Endothelial cell (in vitro differentiated cells): ENCODE results near the gene CRELD1. TPM values are rescaled to one million over a fixed set of nuclear protein-coding genes. Genes with fewer than 3 reads are reported as not detected.

Source experiments
- DNase-seq: peaks from one replicate; pipeline ENCODE4 v3.0.0; 2021; ENCODE audit warnings: low spot score
- H3K27ac Mint-ChIP-seq: one replicate; pipeline ENCODE4 v1.8.0; 2021; ENCODE audit warnings: mixed read lengths, inconsistent platforms; ENCODE audit not compliant: unreplicated experiment
- H3K27me3 Mint-ChIP-seq: one replicate; pipeline ENCODE4 v1.8.0; 2021; ENCODE audit warnings: mild to moderate bottlenecking, moderate library complexity, mixed read lengths, inconsistent platforms; ENCODE audit not compliant: unreplicated experiment
- H3K36me3 Mint-ChIP-seq: one replicate; pipeline ENCODE4 v1.8.0; 2021; ENCODE audit warnings: mild to moderate bottlenecking, low read depth, mixed read lengths, inconsistent platforms; ENCODE audit not compliant: unreplicated experiment
- H3K4me1 Mint-ChIP-seq: one replicate; pipeline ENCODE4 v1.8.0; 2021; ENCODE audit warnings: mild to moderate bottlenecking, mixed read lengths, inconsistent platforms; ENCODE audit not compliant: unreplicated experiment
- H3K4me3 Mint-ChIP-seq: one replicate; pipeline ENCODE4 v1.8.0; 2021; ENCODE audit warnings: mild to moderate bottlenecking, mixed read lengths, inconsistent platforms; ENCODE audit not compliant: unreplicated experiment
- H3K9me3 Mint-ChIP-seq: one replicate; pipeline ENCODE4 v1.8.0; 2021; ENCODE audit warnings: mixed read lengths, inconsistent platforms; ENCODE audit not compliant: unreplicated experiment
- total RNA-seq: library from RNA; stranded (reverse); fragmentation: NEBNext Ultra II Directional; extraction: Animal tissue kit (Norgen Biotek cat#: 25700); gene quantifications from one replicate; pipeline ENCODE4 v1.2.1, GENCODE V29; 2021; ENCODE audit not compliant: unreplicated experiment
- TF ChIP-seq, protein P1 (sequence below): fragments of 200-600 bp; sonication (generic); IDR thresholded peaks from one replicate; pipeline ENCODE4 v1.5.0; 2021; ENCODE audit warnings: antibody characterized with exemption; ENCODE audit not compliant: unreplicated experiment

Gene CRELD1
- total RNA-seq, 1 donor from 2014 or later = 30.7 TPM

- Mint-ChIP-seq H3K27ac (no peak overlapping the region), H3K36me3 (peaks cover 19% of the 10 kb centered on the region), H3K4me1 (peaks cover 20% of the 10 kb centered on the region), H3K9me3 (no peaks in the 10 kb centered on the region), H3K27me3 (peaks cover 11% of the 10 kb centered on the region), H3K4me3 (no peak overlapping the region)
- TF ChIP-seq, protein P1, sequence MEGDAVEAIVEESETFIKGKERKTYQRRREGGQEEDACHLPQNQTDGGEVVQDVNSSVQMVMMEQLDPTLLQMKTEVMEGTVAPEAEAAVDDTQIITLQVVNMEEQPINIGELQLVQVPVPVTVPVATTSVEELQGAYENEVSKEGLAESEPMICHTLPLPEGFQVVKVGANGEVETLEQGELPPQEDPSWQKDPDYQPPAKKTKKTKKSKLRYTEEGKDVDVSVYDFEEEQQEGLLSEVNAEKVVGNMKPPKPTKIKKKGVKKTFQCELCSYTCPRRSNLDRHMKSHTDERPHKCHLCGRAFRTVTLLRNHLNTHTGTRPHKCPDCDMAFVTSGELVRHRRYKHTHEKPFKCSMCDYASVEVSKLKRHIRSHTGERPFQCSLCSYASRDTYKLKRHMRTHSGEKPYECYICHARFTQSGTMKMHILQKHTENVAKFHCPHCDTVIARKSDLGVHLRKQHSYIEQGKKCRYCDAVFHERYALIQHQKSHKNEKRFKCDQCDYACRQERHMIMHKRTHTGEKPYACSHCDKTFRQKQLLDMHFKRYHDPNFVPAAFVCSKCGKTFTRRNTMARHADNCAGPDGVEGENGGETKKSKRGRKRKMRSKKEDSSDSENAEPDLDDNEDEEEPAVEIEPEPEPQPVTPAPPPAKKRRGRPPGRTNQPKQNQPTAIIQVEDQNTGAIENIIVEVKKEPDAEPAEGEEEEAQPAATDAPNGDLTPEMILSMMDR = no peak
- no peak for DNase-seq
Observed at GRCh38 chr3:9930804-9931418, 2.7 kb upstream of the CRELD1 start.

DNA sequence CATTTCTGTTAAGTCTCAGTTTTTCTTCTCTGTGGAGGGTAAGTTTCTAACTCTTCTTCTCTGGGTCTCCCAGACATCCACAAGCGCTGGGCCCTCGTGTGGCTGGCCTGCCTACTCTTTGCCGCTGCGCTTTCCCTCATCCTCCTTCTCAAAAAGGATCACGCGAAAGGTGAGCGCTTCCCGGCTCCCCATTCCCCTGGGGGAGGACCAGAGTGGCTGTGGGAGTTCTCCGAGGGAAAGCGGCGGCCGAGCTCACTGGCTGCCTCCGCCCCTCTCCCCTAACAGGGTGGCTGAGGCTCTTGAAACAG is 1.1 kb upstream of the CRELD1 start:
- DNase-seq = no peak
- peaks cover 28% of the 10 kb centered on the region for H3K36me3 Mint-ChIP-seq
- peak overlapping the region; percentile 73 for H3K4me3 Mint-ChIP-seq
- H3K27me3 Mint-ChIP-seq = peaks cover 13% of the 10 kb centered on the region
- H3K27ac Mint-ChIP-seq = peak overlapping the region; percentile 64
- TF ChIP-seq, protein P1 = no peak
- peaks cover 20% of the 10 kb centered on the region for H3K4me1 Mint-ChIP-seq
- no peaks in the 10 kb centered on the region for H3K9me3 Mint-ChIP-seq

DNA sequence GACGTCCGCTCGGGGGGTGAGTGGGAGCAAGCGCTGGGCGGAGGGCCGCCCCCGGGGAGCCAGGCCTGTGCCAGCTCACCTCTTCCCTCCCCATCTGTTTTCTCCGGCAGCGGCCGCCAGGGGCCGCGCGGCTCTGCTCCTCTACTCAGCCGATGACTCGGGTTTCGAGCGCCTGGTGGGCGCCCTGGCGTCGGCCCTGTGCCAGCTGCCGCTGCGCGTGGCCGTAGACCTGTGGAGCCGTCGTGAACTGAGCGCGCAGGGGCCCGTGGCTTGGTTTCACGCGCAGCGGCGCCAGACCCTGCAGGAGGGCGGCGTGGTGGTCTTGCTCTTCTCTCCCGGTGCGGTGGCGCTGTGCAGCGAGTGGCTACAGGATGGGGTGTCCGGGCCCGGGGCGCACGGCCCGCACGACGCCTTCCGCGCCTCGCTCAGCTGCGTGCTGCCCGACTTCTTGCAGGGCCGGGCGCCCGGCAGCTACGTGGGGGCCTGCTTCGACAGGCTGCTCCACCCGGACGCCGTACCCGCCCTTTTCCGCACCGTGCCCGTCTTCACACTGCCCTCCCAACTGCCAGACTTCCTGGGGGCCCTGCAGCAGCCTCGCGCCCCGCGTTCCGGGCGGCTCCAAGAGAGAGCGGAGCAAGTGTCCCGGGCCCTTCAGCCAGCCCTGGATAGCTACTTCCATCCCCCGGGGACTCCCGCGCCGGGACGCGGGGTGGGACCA is 632 bp upstream of the CRELD1 start:
- H3K36me3 Mint-ChIP-seq = peaks cover 30% of the 10 kb centered on the region
- no peaks in the 10 kb centered on the region for H3K9me3 Mint-ChIP-seq
- H3K27me3 Mint-ChIP-seq = peaks cover 13% of the 10 kb centered on the region
- no peak overlapping the region for H3K27ac Mint-ChIP-seq
- peak; percentile 87 for DNase-seq
- H3K4me3 Mint-ChIP-seq = peak overlapping the region; percentile 84
- H3K4me1 Mint-ChIP-seq = peaks cover 20% of the 10 kb centered on the region
- TF ChIP-seq, protein P1 = peak; percentile 58

GRCh38 chr3:9934235-9934621 is 594 bp downstream of the CRELD1 start:
- TF ChIP-seq, protein P1 = no peak
- Mint-ChIP-seq H3K27me3 (peaks cover 13% of the 10 kb centered on the region), H3K36me3 (peaks cover 33% of the 10 kb centered on the region), H3K27ac (peak overlapping the region; percentile 93), H3K4me1 (peaks cover 20% of the 10 kb centered on the region), H3K4me3 (peak overlapping the region; percentile 94), H3K9me3 (no peaks in the 10 kb centered on the region)
- no peak for DNase-seq

- Mint-ChIP-seq H3K27ac (peak overlapping the region; percentile 28), H3K27me3 (peaks cover 13% of the 10 kb centered on the region), H3K9me3 (no peaks in the 10 kb centered on the region), H3K4me1 (peaks cover 20% of the 10 kb centered on the region), H3K4me3 (peak overlapping the region; percentile 94), H3K36me3 (peaks cover 33% of the 10 kb centered on the region)
- no peak for DNase-seq
- TF ChIP-seq, protein P1 = no peak
Observed at GRCh38 chr3:9934993-9935392, 1.4 kb downstream of the CRELD1 start.
